WTC11 (cell line): ENCODE measurements around the gene THAP2. TPM values are rescaled to one million over a fixed set of nuclear protein-coding genes. Genes with fewer than 3 reads are reported as not detected.
A peak's percentile ranks its signal among the peaks of the same experiment; 100 is the strongest.

Experiments
- ATAC-seq: fragments of 200-7000 bp; cut with Tn5 transposase; 2 replicates; pipeline ENCODE4 v1.10.0; 2021; ENCODE audit warnings: mild to moderate bottlenecking, moderate library complexity
- CTCF ChIA-PET: fragments of 300-600 bp; sonication (Branson Sonifier 250); formaldehyde crosslinking; loops from one replicate; lab custom pipeline; 2021; ENCODE audit warnings: antibody characterized with exemption; lab: Charles Lee
- POLR2A ChIA-PET: fragments of 350-600 bp; sonication (Branson Sonifier 250); formaldehyde crosslinking; loops from one replicate; lab custom pipeline; 2021; ENCODE audit warnings: antibody characterized with exemption; lab: Charles Lee
- DNase-seq: peaks from one replicate; pipeline ENCODE4 v3.0.0; 2021; ENCODE audit warnings: low spot score
- H3K27ac Mint-ChIP-seq: 2 replicates; pipeline ENCODE4 v1.8.0; 2021; ENCODE audit warnings: mixed read lengths
- H3K27me3 Mint-ChIP-seq: 2 replicates; pipeline ENCODE4 v1.8.0; 2021; ENCODE audit warnings: low read depth, mild to moderate bottlenecking, moderate library complexity, mixed read lengths
- H3K36me3 Mint-ChIP-seq: 2 replicates; pipeline ENCODE4 v1.8.0; 2021; ENCODE audit warnings: mixed read lengths
- H3K4me1 Mint-ChIP-seq: 2 replicates; pipeline ENCODE4 v1.8.0; 2022; ENCODE audit warnings: mixed read lengths
- H3K4me3 Mint-ChIP-seq: 2 replicates; pipeline ENCODE4 v1.8.0; 2021; ENCODE audit warnings: mild to moderate bottlenecking, moderate library complexity, mixed read lengths
- H3K9me3 Mint-ChIP-seq: 2 replicates; pipeline ENCODE4 v1.8.0; 2021; ENCODE audit warnings: mixed read lengths
- AR ChIP-seq: fragments of 250-450 bp; sonication (Bioruptor Pico); IDR thresholded peaks from 2 replicates; pipeline ENCODE4 v1.9.0; 2021; ENCODE audit warnings: mild to moderate bottlenecking
- ATF6 ChIP-seq: sonication (generic); formaldehyde crosslinking; IDR thresholded peaks from 2 replicates; pipeline ENCODE4 v1.8.1; 2023; ENCODE audit warnings: mild to moderate bottlenecking, missing genetic modification reagents
- ERG ChIP-seq: fragments of 250-450 bp; sonication (Bioruptor Pico); IDR thresholded peaks from 2 replicates; pipeline ENCODE4 v1.8.0; 2021; ENCODE audit warnings: mild to moderate bottlenecking
- FOXP1 ChIP-seq: sonication (generic); formaldehyde crosslinking; IDR thresholded peaks from 2 replicates; pipeline ENCODE4 v1.8.0; 2022; ENCODE audit warnings: missing genetic modification reagents, mild to moderate bottlenecking, moderate library complexity, borderline replicate concordance
- HMGXB4 ChIP-seq: sonication (generic); formaldehyde crosslinking; IDR thresholded peaks from 2 replicates; pipeline ENCODE4 v1.8.1; 2023; ENCODE audit warnings: mild to moderate bottlenecking, moderate library complexity, missing genetic modification reagents
- JUN ChIP-seq: sonication (generic); formaldehyde crosslinking; IDR thresholded peaks from 2 replicates; pipeline ENCODE4 v1.8.0; 2023; ENCODE audit warnings: mild to moderate bottlenecking, missing genetic modification reagents
- MAX ChIP-seq: sonication (generic); formaldehyde crosslinking; IDR thresholded peaks from 2 replicates; pipeline ENCODE4 v1.8.0; 2022; ENCODE audit warnings: mild to moderate bottlenecking, missing genetic modification reagents
- NFATC4 ChIP-seq: fragments of 250-450 bp; sonication (Bioruptor Pico); IDR thresholded peaks from 2 replicates; pipeline ENCODE4 v1.9.0; 2021; ENCODE audit warnings: mild to moderate bottlenecking
- OVOL2 ChIP-seq: fragments of 250-450 bp; sonication (Bioruptor Pico); IDR thresholded peaks from 2 replicates; pipeline ENCODE4 v1.9.0; 2021; ENCODE audit warnings: mild to moderate bottlenecking, borderline replicate concordance
- PRDM15 ChIP-seq: sonication (generic); formaldehyde crosslinking; IDR thresholded peaks from 2 replicates; pipeline ENCODE4 v1.8.0; 2022; ENCODE audit warnings: missing genetic modification reagents
- RORB ChIP-seq: fragments of 250-450 bp; sonication (Bioruptor Pico); IDR thresholded peaks from 2 replicates; pipeline ENCODE4 v1.9.0; 2021; ENCODE audit warnings: mild to moderate bottlenecking
- USF1 ChIP-seq: sonication (generic); formaldehyde crosslinking; IDR thresholded peaks from 2 replicates; pipeline ENCODE4 v1.8.0; 2022; ENCODE audit warnings: mild to moderate bottlenecking, missing genetic modification reagents
- USF2 ChIP-seq: sonication (generic); formaldehyde crosslinking; IDR thresholded peaks from 2 replicates; pipeline ENCODE4 v1.8.1; 2023; ENCODE audit warnings: mild to moderate bottlenecking, missing genetic modification reagents, moderate library complexity
- ZBTB21 ChIP-seq: sonication (generic); formaldehyde crosslinking; IDR thresholded peaks from 2 replicates; pipeline ENCODE4 v1.8.1; 2023; ENCODE audit warnings: mild to moderate bottlenecking, missing genetic modification reagents, borderline replicate concordance
- ZNF121 ChIP-seq: sonication (generic); formaldehyde crosslinking; IDR thresholded peaks from 2 replicates; pipeline ENCODE4 v1.8.0; 2023; ENCODE audit warnings: missing genetic modification reagents
- ZNF138 ChIP-seq: sonication (generic); formaldehyde crosslinking; conservative IDR thresholded peaks from 2 replicates; pipeline ENCODE4 v1.8.1; 2022; ENCODE audit warnings: mild to moderate bottlenecking, moderate library complexity, missing genetic modification reagents
- ZNF219 ChIP-seq: sonication (generic); formaldehyde crosslinking; IDR thresholded peaks from 2 replicates; pipeline ENCODE4 v1.8.0; 2023; ENCODE audit warnings: missing genetic modification reagents, mild to moderate bottlenecking, borderline replicate concordance
- ZNF317 ChIP-seq: sonication (generic); formaldehyde crosslinking; IDR thresholded peaks from 2 replicates; pipeline ENCODE4 v1.8.1; 2023; ENCODE audit warnings: low read depth, mild to moderate bottlenecking, moderate library complexity, missing genetic modification reagents, borderline replicate concordance
- ZNF416 ChIP-seq: fragments of 250-450 bp; sonication (Bioruptor Pico); IDR thresholded peaks from 2 replicates; pipeline ENCODE4 v1.9.0; 2021; ENCODE audit warnings: mild to moderate bottlenecking, inconsistent platforms
- total RNA-seq: library from RNA; stranded (reverse); gene quantifications from 3 replicates; pipeline ENCODE4 v1.2.3, GENCODE V29; 2021

The THAP2 gene
- total RNA-seq, 1 experiment from 2014 or later: 6.4 TPM

- TF ChIP-seq HMGXB4 (CRISPR knock-in tag) (0 out of 2 replicates have a peak, but pooled peaks have one; percentile 13), ZNF416 (CRISPR knock-in tag) (no peak), OVOL2 (CRISPR knock-in tag) (no peak), AR (no peak), ZBTB21 (no peak), FOXP1 (CRISPR knock-in tag) (no peak), ERG (no peak)
Measured at GRCh38 chr12:71663561-71664410, at the start of gene THAP2, which contains the start of gene ZFC3H1 (continued).

GRCh38 chr12:71621938-71622337 is 42.2 kb upstream of the THAP2 start:
- H3K36me3 Mint-ChIP-seq: peaks cover 64% of the 10 kb centered on the region
- H3K27me3 Mint-ChIP-seq: no peaks in the 10 kb centered on the region
- no peaks in the 10 kb centered on the region for H3K9me3 Mint-ChIP-seq
- POLR2A ChIA-PET: interaction anchor here (0.7 kb wide), 1 partner anchor 12 kb away, joined by 3 read pairs; no protein-coding TSS in a partner anchor
- ATAC-seq: no peak
- H3K4me3 Mint-ChIP-seq: no peak overlapping the region
- no peak for DNase-seq
- no peak for TF ChIP-seq ZNF219 (CRISPR knock-in tag)
- no peak for TF ChIP-seq PRDM15 (CRISPR knock-in tag)
- no peak for TF ChIP-seq JUN (CRISPR knock-in tag)
- no peak for TF ChIP-seq ZNF121 (CRISPR knock-in tag)
- TF ChIP-seq ZNF138: no peak
- no peak for TF ChIP-seq USF2 (CRISPR knock-in tag)
- TF ChIP-seq MAX: no peak
- no peak for TF ChIP-seq NFATC4 (CRISPR knock-in tag)
- TF ChIP-seq RORB: no peak
- no peak for TF ChIP-seq HMGXB4 (CRISPR knock-in tag)
- no peak for TF ChIP-seq USF1 (CRISPR knock-in tag)
- TF ChIP-seq ZNF317 (CRISPR knock-in tag): no peak
- TF ChIP-seq ATF6 (CRISPR knock-in tag): no peak
- peaks cover 27% of the 10 kb centered on the region for H3K4me1 Mint-ChIP-seq
- CTCF ChIA-PET: no interaction called here
- peak overlapping the region; percentile 0 for H3K27ac Mint-ChIP-seq
